Subcutaneous adipose tissue (tissue), 4 donors: ENCODE data around the gene TSC1. TPM values are rescaled to one million over a fixed set of nuclear protein-coding genes. Genes with fewer than 3 reads are reported as not detected.

Experiments
- CTCF ChIP-seq: fragments of 450-650 bp; IDR thresholded peaks from one replicate; pipeline ENCODE4 v1.5.1; 2016; ENCODE audit warnings: low read depth, mild to moderate bottlenecking, control low read depth, antibody characterized with exemption, moderate library complexity
- total RNA-seq, 4 donors: library from RNA; depleted of rRNA; stranded (reverse); fragments of >200 nt; gene quantifications; one replicate each; pipeline ENCODE4 v1.1.0, GENCODE V29; 2016

TSC1 gene
- total RNA-seq, 4 donors from 2014 or later: 43.4 to 63.1 (median 51.4) TPM

GRCh38 chr9:132988244-132989013, 44.0 kb upstream of the TSC1 start:
- TF ChIP-seq CTCF: no peak

- no peak for TF ChIP-seq CTCF
Observed at GRCh38 chr9:132986640-132987620, 42.5 kb upstream of the TSC1 start.

DNA sequence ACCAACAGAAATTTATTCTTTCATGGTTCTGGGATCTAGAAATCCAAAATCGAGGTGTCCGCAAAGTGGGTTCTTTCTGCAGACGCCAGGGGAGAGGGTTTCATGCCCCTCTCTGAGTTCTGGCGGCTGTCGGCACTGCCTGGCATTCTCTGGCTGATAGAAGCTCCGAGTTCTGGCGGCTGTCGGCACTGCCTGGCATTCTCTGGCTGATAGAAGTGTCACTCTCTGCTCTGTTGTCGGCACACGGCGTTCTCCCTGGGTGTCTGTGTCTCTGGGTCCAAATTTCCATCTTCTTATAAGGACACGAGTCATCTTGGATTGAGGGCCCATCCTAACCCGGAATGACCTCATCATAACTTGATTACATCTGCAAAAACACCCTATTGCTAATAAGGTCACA, 41.7 kb upstream of the TSC1 start:
- no peak for TF ChIP-seq CTCF

DNA sequence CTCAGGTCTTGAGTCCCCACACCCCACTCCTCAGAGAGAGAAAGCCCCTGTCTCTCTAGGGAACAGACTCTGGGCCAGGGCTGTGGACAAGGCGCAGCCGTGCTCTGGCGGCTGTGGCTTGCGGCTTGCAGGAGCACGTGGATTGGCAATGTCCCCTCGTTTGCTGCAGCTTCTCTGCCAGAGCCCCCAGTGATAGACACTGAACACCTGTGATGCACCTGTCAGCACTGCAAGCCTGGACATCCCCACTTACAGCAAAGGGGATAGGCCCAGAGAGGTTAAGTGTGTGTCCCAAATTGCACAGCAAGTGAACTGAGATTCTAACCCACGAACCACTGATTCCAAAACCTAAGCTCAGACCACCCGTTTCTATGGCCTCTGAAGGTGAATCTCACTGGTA, 41.1 kb upstream of the TSC1 start:
- no peak for TF ChIP-seq CTCF

GRCh38 chr9:132985071-132985350, 40.6 kb upstream of the TSC1 start:
- TF ChIP-seq CTCF: no peak

DNA sequence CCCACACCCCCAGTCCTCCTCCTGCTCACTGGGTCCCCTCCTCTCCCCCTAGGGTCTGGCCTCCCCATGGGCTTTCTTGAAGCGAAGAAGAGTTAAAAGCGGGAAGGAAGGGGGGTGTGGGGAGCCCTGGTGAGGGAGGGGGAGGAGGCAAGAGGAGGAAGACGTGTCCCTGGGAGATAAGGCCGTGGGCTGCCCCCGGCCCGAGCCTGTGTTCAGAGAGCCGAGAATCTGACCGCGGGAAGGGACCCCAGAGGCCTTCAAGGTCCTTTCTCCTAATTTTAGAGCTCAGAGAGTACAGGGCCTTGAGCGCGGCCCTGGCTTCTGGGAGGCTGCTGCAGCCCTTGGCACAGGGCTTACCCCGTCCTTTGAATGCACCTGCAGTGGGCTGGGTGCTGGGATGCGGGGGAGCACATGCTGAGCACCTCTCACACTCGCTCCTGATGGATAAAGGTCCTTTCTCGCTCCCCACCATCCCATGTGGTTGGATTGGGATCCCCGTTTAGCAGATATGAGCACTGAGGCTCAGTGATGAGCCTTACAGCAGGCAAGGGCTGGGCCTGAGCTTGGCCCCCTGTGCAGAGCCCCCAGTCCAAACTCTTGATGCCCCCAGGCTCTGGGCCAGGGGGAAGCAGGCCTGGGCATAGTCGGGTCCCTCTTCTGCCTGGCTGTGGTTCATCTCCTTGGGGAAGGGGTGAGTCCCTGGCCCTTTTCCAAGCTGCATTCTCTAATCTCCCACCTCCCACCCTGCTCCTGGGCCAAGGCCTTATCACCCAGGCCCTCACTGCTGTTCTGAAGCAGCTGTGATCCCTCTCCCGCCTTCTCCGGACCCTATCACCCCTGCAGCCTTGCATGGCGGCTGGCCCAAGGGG, 40.0 kb upstream of the TSC1 start:
- TF ChIP-seq CTCF: no peak
